COLO668 (cell line): Measurements from ENCODE around the gene HRK.

Experiments used
- DNase-seq: peaks from one replicate; lab custom pipeline; 2025; ENCODE audit not compliant: unreplicated experiment; lab: John Stamatoyannopoulos, UW

The HRK gene

DNA sequence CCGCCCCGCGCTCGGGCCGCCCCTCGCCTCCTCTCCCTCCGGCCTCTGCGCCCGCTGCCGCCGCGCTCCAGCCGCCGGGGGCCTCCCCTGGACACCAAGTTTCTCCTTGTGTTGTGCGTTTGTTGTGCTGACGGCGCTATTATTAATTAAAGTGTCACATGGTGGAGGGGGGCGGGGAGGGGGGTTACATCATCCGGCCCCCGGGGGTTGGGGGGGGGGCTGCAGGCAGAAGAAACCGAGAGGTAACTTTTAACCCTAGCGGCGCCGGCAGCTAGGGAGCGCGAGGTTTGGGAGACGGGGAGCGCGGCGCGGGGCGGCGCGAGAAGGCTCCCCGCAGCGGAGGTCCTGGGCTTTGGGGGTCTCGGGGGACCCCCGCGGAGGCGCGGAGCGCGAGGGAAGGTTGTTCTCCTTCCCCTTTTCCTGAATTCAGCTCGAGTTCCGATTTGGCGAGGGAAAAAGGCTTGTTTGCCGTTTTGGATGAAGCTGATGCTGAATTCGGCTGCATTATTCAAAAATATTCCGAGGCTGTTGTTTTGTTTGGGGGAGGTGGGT, at the start of gene HRK:
TSS of gene HRK (minus strand) at position 117 of the 552 bp plus-strand sequence. CDS start 134 bp downstream, outside the sequence.
- DNase-seq: no peak

DNA sequence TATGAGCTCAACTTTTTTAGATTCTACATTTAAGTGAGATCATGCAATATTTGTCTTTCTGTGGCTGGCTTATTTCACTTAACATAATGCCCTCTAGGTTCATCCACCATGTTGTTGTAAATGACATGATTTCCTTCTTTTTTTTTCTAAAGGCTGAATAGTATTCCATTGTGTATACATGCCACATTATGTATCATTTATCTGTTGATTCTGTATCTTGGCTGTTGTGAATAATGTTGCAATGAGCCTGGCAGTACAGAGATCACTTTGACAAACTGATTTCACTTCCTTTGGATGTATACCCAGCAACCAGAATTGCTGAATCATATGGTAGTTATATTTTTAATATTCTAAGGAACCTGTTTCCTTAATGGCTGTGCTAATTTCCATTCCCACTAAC, 48.6 kb upstream of the HRK start:
- no peak for DNase-seq

DNA sequence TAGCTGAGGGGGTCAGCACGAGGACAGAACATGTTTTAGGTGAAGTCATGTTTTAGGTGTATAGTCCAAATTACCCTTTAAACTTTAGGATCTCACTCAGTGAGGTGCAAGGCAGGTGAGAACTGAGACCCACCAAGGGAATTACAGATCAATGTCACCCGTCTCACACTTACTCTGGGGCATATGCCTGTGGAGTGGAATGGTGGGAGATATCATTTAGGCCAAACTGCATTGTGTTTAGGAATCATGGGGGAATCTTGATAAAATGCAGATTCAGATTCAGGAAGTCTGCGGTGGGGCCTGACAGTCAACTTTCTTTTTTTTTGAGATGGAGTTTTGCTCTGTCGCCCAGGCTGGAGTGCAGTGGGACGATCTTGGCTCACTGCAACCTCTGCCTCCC, 47.3 kb upstream of the HRK start:
- no peak for DNase-seq

DNA sequence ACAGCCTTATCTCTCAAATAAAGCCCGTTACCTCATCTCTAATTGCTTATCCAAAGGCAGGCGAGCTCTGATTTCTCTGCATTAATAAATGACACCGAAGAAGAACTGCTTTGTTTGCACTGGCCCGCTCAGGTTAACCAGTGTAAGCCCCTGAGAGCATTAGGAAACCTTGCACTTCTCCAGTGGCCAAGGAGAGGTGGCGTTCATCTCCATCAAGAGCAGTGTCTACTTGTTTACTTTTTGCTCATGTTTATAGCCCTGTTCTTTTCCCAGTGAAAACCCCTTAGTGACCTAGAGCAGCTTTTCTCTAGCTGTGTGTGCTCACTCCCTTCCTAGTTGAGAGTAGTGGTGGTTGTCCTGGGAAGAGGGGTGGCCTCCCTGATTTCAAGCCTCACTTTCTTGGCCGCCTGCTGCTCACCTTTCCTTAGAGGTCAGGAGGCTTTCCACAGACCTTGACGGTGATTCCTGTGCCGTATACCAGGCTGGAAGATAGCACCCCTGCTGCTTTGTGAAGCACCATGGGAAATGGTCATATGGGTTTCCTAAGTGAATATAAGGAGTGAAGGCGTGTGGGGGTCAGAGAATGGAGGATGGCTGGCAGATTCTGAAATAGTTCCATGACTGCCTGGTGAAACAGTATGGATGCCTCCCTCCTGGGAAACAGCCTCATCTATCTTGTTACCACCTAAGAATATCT, 46.2 kb upstream of the HRK start:
- DNase-seq: no peak

DNA sequence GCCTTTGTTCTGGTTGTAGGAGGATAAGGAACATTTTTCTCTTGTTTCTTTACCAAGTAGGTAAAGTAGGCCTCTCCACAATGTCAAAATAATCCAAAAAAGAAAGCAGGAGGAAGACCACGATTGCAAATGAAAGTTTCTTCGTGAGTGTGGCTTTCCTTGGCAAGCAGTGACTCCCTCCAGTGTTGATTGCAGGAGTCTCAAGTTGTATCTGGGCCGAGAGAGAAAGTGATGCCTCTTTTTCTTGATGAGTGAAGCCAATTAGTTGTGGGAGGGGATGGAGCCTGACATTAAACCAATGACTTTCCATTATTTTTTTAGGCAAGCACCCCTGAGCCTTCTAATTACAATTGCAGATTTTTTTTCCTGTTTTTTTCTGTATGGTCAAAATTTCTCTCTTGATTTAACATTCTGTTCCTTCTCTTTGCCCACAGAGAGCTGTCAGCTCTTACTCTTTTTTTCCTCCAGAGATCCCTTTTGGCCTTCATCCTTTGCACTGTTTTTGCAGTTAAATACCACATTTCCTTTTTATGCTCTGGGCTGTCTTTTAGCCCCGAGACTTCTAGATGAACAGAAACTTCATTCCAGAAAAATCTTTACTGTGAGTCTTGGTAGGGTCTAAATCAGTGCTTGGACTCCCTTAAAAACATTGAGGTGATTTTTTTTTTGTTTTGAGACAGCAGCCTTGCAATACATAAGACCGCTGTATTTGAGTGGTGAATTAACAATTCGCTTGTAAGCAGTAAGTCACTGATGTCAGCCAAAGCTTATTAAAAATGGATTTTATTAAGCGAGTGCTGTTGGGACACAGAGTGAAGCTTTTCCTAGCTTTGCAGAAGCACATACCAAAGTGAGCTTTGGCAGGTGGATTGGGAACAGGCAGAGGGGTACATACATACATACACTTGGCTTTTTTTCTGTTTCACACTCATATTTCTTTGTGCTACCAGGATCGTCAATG, 45.3 kb upstream of the HRK start:
- DNase-seq: no peak

DNA sequence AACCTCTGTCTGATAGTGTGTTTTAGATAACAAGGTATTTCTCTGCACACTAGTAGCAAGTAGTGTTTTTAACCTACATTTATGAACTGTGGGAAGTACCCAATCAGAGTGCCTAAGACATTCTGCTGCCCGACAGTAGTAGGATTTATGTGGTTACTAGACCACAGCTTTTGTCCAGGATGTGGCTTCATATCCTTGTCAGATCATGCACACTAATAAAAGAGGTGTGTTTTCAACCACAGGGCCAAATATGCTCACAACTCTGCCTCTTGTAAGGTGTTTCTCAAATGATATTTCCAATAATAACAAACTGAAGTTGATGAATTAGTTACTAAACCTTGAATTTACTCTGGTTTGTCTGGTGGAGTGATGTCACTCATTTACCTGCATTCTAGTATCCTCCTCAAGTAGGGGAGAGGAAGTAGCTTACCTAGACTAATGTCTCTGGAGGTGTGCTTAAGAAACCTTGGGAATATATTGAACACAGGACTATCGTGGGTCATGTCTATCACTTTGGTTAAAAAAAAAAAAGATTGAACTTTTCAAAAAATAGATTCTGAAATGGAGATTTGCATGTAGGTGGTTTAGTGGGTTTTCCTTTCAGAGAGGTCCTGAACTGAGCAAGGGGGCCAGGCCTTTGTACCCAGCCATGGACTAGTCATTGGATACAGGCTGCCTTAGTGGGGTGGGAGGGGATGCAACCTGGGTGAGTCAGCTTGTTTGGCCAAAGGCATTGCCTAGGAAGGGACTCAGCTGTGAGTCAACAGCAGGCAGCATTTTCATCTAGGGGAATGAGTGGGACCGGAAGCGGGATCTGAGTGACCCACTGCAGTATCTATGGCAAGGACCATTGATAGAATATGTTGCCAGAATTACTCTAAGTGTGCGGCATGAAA, 43.6 kb upstream of the HRK start:
- no peak for DNase-seq

DNA sequence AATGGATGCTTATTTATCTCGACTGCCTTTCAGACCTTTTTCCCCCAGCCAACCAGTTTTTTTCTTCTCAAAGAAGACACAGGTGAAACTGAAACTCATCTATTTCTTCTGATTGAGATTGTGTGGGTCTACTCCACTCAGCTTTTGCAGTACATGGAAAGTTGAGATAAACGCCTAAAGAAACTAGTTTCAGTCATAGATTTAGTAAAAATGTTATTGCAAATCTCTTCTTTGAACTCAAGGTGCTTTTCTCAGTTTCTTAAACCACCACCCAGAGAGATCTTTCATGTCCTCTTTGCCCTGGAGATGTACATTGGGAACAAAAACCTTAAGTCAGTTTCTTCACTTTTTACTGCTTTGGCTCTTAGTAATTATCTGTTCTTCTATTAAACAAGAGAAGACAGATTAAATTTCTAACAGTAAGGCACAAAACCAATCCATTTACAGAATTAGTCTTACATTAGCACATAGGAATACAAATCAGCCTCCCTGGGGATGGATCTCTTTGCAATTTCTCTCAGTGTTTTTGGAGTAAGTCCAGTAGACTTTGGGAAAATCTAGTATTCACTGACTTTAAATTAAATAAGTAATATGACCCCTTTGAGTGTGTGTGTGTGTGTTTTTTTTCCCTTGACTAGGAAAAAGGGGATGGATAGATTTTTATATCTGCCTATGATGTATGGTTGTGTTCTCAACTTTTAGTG, 41.1 kb upstream of the HRK start:
- DNase-seq: no peak

DNA sequence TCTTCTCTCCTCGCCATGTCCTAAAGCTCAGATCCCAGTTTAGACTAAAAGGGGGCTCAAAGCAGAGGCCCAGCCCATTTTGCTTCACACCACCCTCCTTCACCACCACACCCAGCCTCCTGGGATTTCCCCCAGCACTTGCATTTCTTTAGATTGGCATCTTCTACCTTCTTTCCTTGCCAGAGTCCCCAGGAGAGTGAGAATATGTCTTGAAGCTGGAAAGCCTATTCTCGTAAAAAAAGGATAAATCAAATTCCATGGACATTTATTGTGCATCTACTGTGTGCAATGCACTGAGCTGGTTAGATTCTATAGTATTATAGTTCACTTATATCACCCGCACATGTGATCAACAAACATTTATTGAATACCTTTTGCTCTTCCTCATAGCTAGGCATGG, 39.7 kb upstream of the HRK start:
- no peak for DNase-seq

DNA sequence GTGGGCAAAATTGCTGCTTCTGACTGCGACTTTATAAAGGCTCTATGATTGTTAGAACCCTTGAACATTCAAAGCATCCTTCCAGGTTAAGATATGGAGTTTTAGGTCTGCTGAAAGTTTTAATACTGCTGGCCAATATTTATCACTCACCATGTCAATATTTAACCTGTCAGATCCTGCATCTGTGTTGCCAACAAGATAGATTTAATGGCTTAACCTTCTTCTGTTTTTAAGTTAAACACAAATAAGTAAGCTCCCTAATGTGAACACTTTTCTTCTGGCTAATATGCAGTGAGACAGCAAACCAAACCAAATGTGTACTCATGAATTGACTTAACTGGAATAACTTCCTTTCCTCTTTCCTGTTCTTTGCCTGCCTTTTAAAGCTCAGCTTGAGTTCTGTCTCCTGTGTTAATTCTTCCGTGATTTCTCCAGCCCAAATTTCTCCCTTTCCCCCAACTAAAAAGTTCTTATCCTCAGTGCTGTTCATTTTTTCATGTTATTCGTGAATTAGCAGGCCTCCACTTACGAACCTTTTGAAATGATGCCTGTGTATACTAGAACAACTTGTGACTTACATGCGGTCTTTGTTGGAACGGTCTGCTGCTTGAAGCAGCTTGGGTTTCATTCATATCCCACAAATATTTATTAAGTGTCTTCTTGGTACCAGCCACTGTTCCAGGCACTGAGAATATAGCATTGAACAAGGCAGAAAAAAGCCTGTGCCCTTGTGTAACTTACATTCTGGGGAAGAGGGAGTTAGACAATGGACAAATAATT, 38.7 kb upstream of the HRK start:
- no peak for DNase-seq

DNA sequence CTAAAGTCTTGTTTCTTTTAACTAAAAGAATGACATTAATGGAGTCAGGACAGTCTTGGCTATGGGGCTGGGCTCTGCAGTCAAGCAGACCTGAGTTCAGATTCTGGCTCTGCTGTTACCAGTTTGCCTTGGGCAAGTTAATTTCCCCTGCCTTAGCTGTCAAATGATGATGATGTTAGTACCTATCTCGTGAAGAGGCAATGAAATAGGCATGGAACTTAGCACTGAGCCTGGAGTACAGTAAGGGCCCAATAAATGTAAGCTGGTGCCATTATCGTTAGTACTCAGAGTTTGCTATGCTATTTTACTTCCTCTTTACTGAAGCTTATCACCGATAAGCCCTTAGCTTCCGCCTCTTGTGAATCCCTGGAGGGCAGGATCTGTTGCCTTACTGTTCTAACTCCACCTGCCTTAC, 38.0 kb upstream of the HRK start:
- DNase-seq: peak; percentile 30

DNA sequence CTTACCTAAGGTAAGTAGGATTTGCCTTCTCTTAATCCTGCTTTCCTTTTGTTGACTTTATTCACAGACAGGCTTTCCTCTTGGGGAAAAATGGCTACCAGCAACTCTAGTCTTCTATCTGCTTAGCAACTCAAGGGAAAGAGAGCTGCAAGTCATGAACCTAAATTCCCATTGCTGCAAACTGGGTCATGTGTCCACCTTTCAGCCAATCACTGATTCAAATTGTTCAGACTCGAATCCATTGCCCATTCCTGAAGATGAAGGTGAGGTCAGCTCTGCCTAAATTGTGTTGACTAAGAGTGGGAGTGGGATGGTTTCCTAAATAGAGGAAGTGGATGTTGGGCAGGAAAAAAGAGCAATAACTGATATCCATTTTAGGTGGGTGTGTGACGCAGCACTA, 37.2 kb upstream of the HRK start:
- no peak for DNase-seq

DNA sequence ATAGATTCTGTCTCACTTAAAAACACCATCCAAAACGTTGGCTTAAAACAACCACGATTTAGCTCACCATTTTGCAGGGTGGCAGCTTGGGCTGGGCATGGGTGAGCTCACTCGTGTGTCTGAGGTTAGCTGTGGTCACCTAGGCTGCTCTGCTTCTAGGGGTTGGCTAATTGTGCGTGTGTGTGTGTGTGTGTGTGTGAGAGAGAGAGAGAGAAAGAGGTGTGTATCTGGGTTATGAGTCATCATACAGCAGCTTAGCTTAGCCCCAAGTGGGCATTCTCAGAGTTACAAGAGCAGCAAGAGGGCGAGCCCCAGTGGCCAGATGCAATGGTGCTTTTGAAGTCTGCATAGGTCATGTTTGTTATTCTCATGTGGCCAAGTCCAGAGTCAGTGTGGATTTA, 35.5 kb upstream of the HRK start:
- peak; percentile 61 for DNase-seq

DNA sequence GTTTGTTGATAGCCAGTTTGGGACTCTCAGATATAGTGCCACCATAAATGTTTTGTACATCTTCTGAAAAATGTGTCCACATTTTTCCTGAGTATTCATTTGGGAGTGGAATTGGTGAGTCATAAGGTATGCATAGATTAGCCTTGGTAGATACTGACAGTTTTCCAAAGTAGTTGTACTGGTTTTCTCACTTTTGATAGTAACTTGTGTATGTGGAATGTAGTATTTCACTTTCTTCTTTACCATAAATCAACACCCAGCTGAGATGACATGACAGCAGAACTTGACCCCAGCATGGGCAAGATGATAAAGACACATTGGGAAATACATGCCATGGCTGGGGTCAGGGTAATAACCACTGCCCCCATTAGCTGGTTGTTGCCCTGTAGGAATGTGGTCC, 34.9 kb upstream of the HRK start:
- DNase-seq: no peak

DNA sequence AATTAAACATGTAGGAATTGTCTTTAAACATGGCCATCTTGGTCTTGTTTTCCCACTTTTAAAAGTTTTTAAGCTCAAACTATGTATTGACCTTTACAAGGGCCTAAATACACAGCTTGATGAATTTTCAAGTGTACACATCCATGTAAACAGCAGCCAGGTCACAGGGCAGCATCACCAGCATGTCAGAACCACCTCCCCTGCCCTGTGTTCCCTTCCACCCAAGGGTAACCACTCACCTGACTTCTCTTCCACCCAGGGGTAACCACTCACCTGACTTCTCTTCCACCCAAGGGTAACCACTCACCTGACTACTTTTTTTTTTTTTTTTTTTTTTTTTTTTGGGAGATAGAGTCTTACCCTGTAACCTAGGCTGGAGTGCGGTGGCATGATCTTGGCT, 34.1 kb upstream of the HRK start:
- no peak for DNase-seq

DNA sequence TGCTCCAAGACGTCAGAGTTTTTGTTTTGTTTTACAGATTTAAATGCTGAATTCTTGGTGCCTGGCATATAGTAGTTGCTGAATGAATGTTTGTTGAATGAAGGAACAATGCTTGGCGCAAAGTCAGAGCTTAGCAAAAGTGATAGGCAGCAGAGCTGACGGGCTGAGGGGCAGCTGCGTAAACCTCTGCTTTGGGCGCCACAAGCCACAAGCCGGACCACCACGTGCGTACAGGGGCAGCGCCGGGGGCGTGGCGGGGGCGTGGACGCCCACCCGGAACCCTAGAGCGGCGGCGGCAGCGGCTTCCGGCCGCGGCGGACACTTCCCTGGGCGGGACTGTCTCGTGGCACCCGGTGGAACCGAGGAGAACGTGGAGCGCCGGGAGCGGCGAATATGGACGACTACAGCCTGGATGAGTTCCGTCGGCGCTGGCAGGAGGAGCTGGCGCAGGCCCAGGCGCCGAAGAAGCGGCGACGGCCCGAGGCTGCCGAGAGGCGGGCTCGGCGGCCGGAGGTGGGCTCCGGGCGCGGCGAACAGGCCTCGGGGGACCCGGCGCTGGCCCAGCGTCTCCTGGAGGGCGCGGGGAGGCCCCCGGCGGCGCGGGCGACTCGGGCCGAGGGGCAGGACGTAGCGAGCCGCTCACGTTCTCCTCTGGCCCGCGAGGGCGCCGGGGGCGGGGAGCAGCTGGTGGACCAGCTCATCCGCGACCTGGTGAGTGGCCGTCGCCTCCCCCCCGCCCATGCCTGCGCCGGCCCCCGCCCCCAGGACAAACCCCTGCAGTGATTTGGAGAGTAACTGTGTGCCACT, 29.6 kb upstream of the HRK start, which contains the start of gene FBXW8:
TSS of gene FBXW8 (plus strand) at position 306 of the 807 bp plus-strand sequence. CDS start at position 394, 88 bp downstream.
- peak; percentile 88 for DNase-seq

DNA sequence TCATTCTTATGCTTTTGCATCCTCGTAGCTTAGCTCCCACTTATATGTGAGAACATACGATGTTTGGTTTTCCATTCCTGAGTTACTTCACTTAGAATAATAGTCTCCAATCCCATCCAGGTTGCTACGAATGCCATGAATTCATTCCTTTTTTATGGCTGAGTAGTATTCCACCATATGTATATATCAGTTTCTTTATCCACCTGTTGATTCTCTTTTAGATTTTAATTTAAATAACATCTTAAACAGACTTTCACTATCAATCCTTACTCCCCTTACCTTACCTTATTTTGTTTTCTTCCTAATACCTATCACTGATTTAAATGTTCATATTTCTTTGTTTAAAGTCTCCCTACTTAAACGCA, 29.0 kb upstream of the HRK start:
- DNase-seq: no peak

DNA sequence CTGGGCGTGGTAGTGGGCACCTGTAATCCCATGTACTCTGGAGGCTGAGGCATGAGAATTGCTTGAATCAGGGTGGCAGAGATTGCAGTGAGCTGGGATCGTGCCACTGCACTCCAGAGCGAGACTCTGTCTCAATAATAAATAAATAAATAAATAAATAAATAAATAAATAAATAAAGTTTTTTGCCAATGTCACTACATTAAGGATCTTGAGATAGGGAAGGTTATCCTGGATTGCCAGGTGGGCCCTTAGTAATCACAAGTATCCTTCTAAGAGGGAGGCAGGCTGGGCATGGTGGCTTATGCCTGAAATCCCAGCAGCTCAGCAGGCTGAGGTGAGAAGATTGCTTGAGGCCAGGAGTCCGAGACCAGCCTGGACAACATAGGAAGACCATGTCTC, 25.0 kb upstream of the HRK start:
- DNase-seq: no peak

DNA sequence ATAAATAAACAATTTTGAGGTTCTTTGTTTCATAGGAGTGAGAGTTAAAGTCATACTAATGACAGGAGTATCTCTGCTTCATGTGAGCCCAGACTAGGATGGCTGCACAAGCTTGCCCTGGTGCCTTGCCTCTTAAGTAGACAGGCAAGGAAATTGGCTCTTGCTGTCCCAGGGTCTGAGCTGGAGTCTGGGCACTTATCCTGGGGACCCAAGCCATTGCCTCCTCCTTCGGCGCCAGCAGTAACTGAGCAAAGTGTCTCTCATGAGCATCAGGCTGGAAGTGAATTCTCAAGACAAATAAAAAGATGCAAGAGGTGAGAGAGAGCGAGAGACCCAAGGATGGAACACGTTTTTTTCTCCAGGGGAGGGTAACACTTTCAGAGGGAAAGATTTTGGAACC, 22.6 kb upstream of the HRK start:
- DNase-seq: no peak

DNA sequence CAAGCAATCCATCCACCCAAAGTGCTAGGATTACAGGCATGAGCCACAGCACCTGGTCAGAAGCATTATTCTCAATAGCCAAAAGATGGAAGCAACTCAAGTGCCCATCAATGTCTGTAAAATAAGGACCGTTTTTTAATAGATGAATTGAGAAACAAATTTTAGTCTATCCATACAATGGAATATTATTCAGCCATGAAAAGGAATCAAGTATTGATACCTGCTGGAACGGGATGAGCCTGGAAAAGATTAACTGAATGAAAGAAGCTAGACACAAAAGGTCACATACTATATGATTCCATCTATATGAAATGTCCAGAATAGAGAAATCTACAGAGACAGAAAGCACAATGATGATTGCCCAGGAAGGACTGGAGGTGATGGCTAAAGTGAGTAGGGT, 20.4 kb upstream of the HRK start:
- no peak for DNase-seq
